ENCODE data around the gene EPN1. TPM values are rescaled to one million over a fixed set of nuclear protein-coding genes. Genes with fewer than 3 reads are reported as not detected.
"Not testable (repeated sequence)": the region's sequence is repeated elsewhere in the genome, so short reads cannot be mapped to it uniquely, and the experiment has no call there.

Gene EPN1
- total and polyA plus RNA-seq, 2 donors = 23.4 to 106 TPM

DNA sequence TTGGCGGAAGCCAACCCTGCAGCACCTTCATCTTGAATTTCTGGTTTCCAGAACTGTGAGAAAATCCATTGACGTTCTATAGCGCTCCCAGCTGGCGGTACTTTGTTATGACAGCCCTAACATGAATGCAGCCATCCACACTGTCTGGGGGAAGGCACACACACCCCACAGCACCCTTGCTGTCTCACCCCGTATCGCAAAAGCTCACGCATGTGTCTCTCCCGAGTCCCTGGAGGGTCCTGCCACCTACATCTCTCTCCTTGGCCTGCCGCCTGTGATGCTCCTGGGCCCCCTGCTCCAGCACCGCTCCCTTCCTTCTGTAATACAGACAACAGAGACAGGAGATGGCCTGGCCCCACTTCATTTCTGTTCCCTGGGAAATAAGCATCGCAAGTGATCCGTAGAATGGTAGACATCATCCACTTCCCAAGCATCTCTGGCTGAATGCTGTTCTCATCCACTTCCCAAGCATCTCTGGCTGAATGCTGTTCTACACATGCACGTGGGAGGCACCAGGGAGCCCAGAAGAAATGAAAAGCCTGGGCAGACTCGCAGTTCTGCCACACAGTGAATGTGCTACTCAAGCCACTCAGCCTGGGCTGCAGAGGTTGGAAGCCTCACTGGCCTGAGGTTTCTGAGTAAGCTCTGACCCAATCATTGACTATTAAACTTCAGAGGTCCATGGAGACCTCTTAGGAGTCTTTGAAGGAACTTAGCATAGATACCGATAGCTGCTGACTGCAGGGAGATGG lies 29.6 kb downstream of the EPN1 start:
- Histone ChIP-seq H3K36me3 (ENCODE audit: insufficient read depth) (no peaks in the 10 kb centered on the region), H3K4me3 (ENCODE audit: low read depth, low read length) (no peak overlapping the region), H3K4me1 (ENCODE audit: insufficient read depth) (no peaks in the 10 kb centered on the region), H3K27ac (ENCODE audit: low read depth) (no peak overlapping the region)
- no peak for DNase-seq (ENCODE audit: extremely low spot score)
- 93% methylated on average over 15 of the region's 15 CpGs for WGBS

DNA sequence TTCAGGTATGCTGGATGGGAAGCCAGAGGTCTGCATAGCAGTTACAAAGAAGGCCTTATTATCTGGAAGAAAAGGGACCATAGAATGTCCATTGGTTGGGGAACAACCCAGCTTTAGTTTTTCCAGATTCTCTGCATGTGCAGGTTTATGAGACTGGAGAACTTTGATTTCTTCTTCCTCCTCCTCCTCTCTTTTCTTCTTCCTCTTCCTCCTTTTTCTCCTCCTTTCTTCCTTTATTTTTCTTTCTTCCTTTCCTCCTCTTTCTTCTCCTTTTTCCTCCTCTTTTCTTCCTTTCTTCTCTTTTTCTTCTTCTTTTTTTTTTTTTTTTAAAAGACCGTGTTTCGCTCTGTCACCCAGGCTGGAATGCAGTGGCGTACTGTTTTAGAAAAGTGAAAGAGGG lies 30.9 kb downstream of the EPN1 start:
- H3K27ac ChIP-seq (ENCODE audit: low read depth) = no peak overlapping the region
- H3K4me1 ChIP-seq (ENCODE audit: insufficient read depth) = no peaks in the 10 kb centered on the region
- no peak for DNase-seq (ENCODE audit: extremely low spot score)
- H3K36me3 ChIP-seq (ENCODE audit: insufficient read depth) = no peaks in the 10 kb centered on the region
- 94% methylated on average over 3 of the region's 3 CpGs for WGBS
- no peak overlapping the region for H3K4me3 ChIP-seq (ENCODE audit: low read depth, low read length)

DNA sequence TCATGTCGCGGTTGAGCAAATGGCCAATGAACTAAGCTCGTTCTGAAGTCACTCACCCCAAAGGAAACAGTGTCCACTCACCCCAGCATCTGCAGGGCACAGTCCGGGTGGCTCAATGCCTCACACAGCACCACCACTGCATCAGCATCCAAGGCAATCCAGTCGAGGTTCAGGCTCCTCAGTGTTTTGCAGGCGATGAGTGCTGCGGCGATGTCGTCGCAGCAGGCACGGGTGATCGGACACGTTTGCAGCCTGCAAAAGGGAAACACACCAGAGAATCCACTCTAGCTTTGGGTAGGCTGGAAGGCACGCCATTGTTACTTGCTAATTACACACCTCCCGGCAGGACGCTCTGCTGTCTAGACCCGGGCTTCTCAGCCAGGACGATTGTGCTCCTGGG lies 36.7 kb downstream of the EPN1 start:
- WGBS = 77% methylated on average over 18 of the region's 18 CpGs
- no peak overlapping the region for H3K4me3 ChIP-seq (ENCODE audit: low read depth, low read length)
- H3K36me3 ChIP-seq (ENCODE audit: insufficient read depth) = no peaks in the 10 kb centered on the region
- H3K4me1 ChIP-seq (ENCODE audit: insufficient read depth) = no peaks in the 10 kb centered on the region
- DNase-seq (ENCODE audit: extremely low spot score) = no peak
- H3K27ac ChIP-seq (ENCODE audit: low read depth) = no peak overlapping the region

DNA sequence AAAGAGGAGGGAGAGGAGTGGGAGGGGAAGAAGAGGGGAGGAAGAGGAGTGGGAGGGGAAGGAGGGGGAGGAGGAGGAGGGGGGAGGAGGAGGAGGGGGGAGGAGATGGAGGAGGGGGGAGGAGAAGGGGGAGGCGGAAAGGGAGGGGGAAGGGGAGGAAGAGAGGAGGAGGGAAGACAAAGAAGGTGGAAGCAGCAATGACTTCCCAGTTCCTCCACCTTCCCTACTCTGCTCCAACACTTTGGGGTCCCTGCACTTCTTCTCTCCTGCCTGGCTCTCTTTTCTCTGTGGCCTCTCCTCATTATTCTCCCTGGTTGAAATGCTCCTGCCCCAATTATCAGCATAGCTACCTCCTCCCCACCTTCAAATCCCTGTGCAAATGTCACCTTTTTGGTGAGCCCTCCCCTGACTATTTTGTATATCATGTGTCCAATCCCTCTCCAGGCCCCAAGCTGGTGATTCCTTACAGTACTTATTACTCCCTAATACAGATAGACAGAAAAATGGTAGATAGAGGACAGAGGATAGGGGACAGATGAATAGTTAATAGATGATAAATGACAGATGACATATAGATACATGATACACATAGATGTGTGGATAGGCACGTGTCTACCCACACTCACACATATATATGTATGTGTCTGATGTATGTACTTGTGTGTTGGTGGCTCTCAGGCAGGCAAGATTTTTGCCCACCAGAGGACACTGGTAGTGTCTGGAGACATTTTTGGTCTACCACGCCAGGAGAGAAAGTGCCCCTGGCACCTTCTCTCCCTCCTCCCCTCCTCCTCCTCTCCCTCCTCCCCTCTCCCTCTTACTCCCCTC lies 38.0 kb downstream of the EPN1 start:
- WGBS = 87% methylated on average over 2 of the region's 3 CpGs
- DNase-seq (ENCODE audit: extremely low spot score) = no peak
- Histone ChIP-seq H3K4me1 (ENCODE audit: insufficient read depth) (no peaks in the 10 kb centered on the region), H3K27ac (ENCODE audit: low read depth) (no peak overlapping the region), H3K36me3 (ENCODE audit: insufficient read depth) (no peaks in the 10 kb centered on the region), H3K4me3 (ENCODE audit: low read depth, low read length) (no peak overlapping the region)

- Histone ChIP-seq H3K36me3 (ENCODE audit: insufficient read depth) (no peaks in the 10 kb centered on the region), H3K27ac (ENCODE audit: low read depth) (no peak overlapping the region), H3K4me3 (ENCODE audit: low read depth, low read length) (no peak overlapping the region), H3K4me1 (ENCODE audit: insufficient read depth) (no peaks in the 10 kb centered on the region)
- 90% methylated on average over 15 of the region's 15 CpGs for WGBS
- no peak for DNase-seq (ENCODE audit: extremely low spot score)
Observed at GRCh38 chr19:55716531-55716930, 41.5 kb downstream of the EPN1 start.

DNA sequence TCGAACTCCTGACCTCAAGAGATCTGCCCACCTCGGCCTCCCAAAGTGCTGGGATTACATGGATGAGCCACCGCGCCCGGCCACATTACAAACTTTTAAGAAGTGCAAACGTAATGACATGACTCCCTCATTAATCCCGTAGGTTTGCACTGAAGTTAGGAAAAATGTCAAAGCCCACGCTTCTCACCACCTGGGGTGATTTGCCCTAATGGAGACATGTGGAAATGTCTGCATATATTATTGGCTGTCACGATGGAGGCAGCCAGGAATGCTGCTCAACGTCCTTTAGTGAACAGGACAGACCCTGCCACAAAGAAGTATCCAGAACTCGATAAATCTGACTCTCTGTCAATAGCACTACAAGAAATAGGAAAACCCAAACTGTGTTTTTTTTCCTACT lies 42.2 kb downstream of the EPN1 start:
- 81% methylated on average over 11 of the region's 11 CpGs for WGBS
- DNase-seq (ENCODE audit: extremely low spot score) = no peak
- no peaks in the 10 kb centered on the region for H3K36me3 ChIP-seq (ENCODE audit: insufficient read depth)
- H3K27ac ChIP-seq (ENCODE audit: low read depth) = no peak overlapping the region
- H3K4me1 ChIP-seq (ENCODE audit: insufficient read depth) = no peaks in the 10 kb centered on the region
- H3K4me3 ChIP-seq (ENCODE audit: low read depth, low read length) = no peak overlapping the region

DNA sequence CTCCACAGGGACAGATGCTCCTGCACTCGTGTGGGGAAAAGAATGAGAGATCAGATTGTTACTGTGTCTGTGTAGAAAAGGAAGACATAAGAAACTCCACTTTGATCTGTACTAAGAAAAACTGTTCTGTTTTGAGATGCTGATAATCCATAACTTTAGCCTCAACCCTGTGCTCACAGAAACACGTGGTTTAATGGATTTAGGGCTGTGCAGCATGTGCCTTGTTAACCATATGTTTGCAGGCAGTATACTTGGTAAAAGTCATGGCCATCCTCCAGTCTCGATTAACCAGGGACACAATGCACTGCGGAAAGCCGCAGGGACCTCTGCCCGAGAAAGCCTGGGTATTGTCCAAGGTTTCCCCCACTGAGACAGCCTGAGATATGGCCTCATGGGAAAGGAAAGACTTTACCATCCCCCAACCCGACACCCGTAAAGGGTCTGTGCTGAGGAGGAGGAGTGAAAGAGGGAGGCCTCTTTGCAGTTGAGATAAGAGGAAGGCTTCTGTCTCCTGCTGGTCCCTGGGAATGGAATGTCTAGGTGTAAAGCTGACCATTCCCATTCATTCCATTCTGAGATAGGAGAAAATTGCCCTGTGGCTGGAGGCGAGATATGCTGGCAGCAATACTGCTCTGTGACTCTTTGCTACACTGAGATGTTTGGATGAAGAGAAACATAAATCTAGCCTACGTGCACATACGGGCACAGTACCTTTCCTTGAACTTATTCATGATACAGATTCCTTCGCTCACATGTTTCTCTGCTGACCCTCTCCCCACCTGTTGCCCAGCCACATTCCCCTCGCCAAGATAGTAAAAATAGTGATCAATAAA lies 43.1 kb downstream of the EPN1 start:
- not testable (repeated sequence) for H3K4me1 ChIP-seq (ENCODE audit: insufficient read depth); H3K4me3 ChIP-seq (ENCODE audit: low read depth, low read length); H3K36me3 ChIP-seq (ENCODE audit: insufficient read depth); DNase-seq (ENCODE audit: extremely low spot score); H3K27ac ChIP-seq (ENCODE audit: low read depth)
- WGBS = 53% methylated on average over 13 of the region's 13 CpGs

DNA sequence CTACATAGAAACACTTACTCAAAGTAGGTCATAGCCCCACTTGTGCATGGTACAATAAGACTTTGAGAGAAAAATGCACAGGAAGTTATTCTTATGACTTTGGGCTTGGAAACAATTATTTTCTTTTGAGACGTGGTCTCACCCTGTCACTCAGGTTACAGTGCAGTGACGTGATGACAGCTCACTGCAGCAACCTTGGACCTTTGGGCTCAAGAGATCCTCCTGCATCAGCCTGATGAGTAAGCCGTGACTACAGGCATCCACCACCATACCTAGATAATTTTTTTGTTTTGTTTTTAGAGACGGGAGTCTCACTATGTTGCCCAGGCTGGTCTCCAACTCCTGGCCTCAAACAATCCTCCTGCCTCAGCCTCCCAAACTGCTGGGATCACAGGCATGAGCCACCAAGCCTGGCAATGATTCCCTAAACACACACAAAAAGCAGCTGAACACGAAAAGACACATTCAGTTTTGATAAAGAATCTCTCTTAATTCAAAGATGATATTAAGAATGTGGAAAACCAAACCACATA lies 45.3 kb downstream of the EPN1 start:
- H3K4me1 ChIP-seq (ENCODE audit: insufficient read depth) = no peaks in the 10 kb centered on the region
- H3K27ac ChIP-seq (ENCODE audit: low read depth) = no peak overlapping the region
- WGBS = 67% methylated on average over 5 of the region's 5 CpGs
- no peaks in the 10 kb centered on the region for H3K36me3 ChIP-seq (ENCODE audit: insufficient read depth)
- DNase-seq (ENCODE audit: extremely low spot score) = no peak
- H3K4me3 ChIP-seq (ENCODE audit: low read depth, low read length) = no peak overlapping the region

DNA sequence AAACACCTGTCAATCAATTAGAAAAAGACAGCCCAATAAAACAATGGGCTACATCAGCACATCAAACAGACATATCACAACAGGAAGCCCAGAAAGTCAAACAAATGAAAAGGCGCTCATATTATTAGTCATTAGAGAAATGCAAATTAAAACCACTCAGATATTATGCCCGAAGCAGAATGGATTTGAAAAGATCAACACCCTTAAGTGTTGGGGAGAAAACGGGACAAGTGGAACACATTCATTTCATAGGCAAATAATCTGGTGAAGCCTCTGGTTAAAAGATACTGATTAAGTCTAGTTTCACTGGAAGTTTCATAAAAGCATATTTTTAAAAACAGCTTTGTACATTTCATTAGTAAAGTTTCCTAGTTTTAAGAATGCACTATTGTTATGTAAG lies 45.8 kb downstream of the EPN1 start:
- no peaks in the 10 kb centered on the region for H3K36me3 ChIP-seq (ENCODE audit: insufficient read depth)
- H3K27ac ChIP-seq (ENCODE audit: low read depth) = no peak overlapping the region
- 85% methylated on average over 3 of the region's 3 CpGs for WGBS
- DNase-seq (ENCODE audit: extremely low spot score) = no peak
- no peak overlapping the region for H3K4me3 ChIP-seq (ENCODE audit: low read depth, low read length)
- H3K4me1 ChIP-seq (ENCODE audit: insufficient read depth) = no peaks in the 10 kb centered on the region

DNA sequence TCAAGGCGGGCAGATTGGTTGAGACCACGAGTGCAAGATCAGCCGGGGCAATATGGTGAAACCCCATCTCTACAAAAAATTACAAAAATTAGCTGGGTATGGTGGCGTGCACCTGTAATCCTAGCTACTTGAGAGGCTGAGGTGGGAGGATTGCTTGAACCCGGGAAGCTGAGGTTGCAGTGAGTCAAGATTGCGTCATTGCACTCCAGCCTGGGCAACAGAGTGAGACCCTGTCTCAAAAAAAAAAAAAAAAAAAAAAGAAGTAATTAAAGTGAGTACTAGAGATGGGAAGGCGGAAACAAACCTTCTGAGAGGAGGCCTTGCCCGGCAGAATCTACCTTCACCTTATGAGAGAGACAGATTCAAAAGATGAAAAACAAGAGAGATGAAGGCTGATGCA lies 48.5 kb downstream of the EPN1 start:
- no peak for DNase-seq (ENCODE audit: extremely low spot score)
- Histone ChIP-seq H3K36me3 (ENCODE audit: insufficient read depth) (no peaks in the 10 kb centered on the region), H3K4me3 (ENCODE audit: low read depth, low read length) (no peak overlapping the region), H3K4me1 (ENCODE audit: insufficient read depth) (no peaks in the 10 kb centered on the region), H3K27ac (ENCODE audit: low read depth) (no peak overlapping the region)
- WGBS = 85% methylated on average over 8 of the region's 8 CpGs

- not testable (repeated sequence) for H3K36me3 ChIP-seq (ENCODE audit: insufficient read depth); DNase-seq (ENCODE audit: extremely low spot score); H3K4me1 ChIP-seq (ENCODE audit: insufficient read depth); H3K27ac ChIP-seq (ENCODE audit: low read depth); H3K4me3 ChIP-seq (ENCODE audit: low read depth, low read length)
- WGBS = 82% methylated on average over 2 of the region's 2 CpGs
Observed at GRCh38 chr19:55730378-55730777, 55.4 kb downstream of the EPN1 start.

GRCh38 chr19:55738302-55738701 lies 63.3 kb downstream of the EPN1 start, which contains the start of gene NLRP9:
TSS of gene NLRP9 (minus strand) at chr19:55738402. CDS start at chr19:55738374, 28 bp downstream.
- Histone ChIP-seq H3K4me3 (ENCODE audit: low read depth, low read length) (no peak within 1 kb of the TSS), H3K4me1 (ENCODE audit: insufficient read depth) (no peaks in the 10 kb centered on the region), H3K36me3 (ENCODE audit: insufficient read depth) (no peaks in the 10 kb centered on the region), H3K27ac (ENCODE audit: low read depth) (no peak within 1 kb of the TSS)
- no peak for DNase-seq (ENCODE audit: extremely low spot score)
- 85% methylated on average over 3 of the region's 3 CpGs for WGBS

GRCh38 chr19:55750715-55751114 lies 75.7 kb downstream of the EPN1 start:
- Histone ChIP-seq H3K4me3 (ENCODE audit: low read depth, low read length) (no peak overlapping the region), H3K27ac (ENCODE audit: low read depth) (no peak overlapping the region), H3K4me1 (ENCODE audit: insufficient read depth) (no peaks in the 10 kb centered on the region), H3K36me3 (ENCODE audit: insufficient read depth) (no peaks in the 10 kb centered on the region)
- WGBS = 87% methylated on average over 6 of the region's 6 CpGs
- no peak for DNase-seq (ENCODE audit: extremely low spot score)
